H9 (cell line): ENCODE results near the gene RBBP7. TPM values are rescaled to one million over a fixed set of nuclear protein-coding genes. Genes with fewer than 3 reads are reported as not detected.

ENCODE experiments used
- DNase-seq: peaks from one replicate; pipeline ENCODE4 v3.0.0-alpha.2; 2017
- H2AFZ ChIP-seq: one replicate; pipeline ENCODE4 v1.6.1; 2013; ENCODE audit warnings: mild to moderate bottlenecking, low read length, control low read depth, moderate library complexity
- H2AK5ac ChIP-seq: 2 replicates; pipeline ENCODE4 v1.6.1; 2013; ENCODE audit warnings: low read length, control low read depth, mixed read lengths; ENCODE audit not compliant: insufficient read length
- H2BK120ac ChIP-seq: one replicate; pipeline ENCODE4 v1.6.1; 2013; ENCODE audit warnings: low read depth, mild to moderate bottlenecking, low read length, control low read depth, inconsistent platforms; ENCODE audit not compliant: poor library complexity, severe bottlenecking
- H2BK12ac ChIP-seq: 2 replicates; pipeline ENCODE4 v1.6.1; 2013; ENCODE audit warnings: low read length, control low read depth, mixed read lengths, low read depth; ENCODE audit not compliant: insufficient read length
- H2BK15ac ChIP-seq: 2 replicates; pipeline ENCODE4 v1.6.1; 2013; ENCODE audit warnings: low read depth, low read length, control low read depth
- H2BK20ac ChIP-seq: one replicate; pipeline ENCODE4 v1.6.1; 2013; ENCODE audit warnings: low read depth, mild to moderate bottlenecking, low read length, control low read depth, inconsistent platforms; ENCODE audit not compliant: poor library complexity, severe bottlenecking
- H2BK5ac ChIP-seq: 2 replicates; pipeline ENCODE4 v1.6.1; 2013; ENCODE audit warnings: low read length, control low read depth, mixed read lengths; ENCODE audit not compliant: insufficient read length
- H3K14ac ChIP-seq: 2 replicates; pipeline ENCODE4 v1.6.1; 2013; ENCODE audit warnings: low read length, control low read depth; ENCODE audit not compliant: insufficient read depth
- H3K18ac ChIP-seq: 2 replicates; pipeline ENCODE4 v1.6.1; 2013; ENCODE audit warnings: low read depth, mild to moderate bottlenecking, mixed read lengths, low read length, control low read depth; ENCODE audit not compliant: insufficient read length
- H3K23ac ChIP-seq: 2 replicates; pipeline ENCODE4 v1.6.1; 2013; ENCODE audit warnings: low read length, control low read depth, mixed read lengths, low read depth; ENCODE audit not compliant: insufficient read length
- H3K23me2 ChIP-seq: 2 replicates; pipeline ENCODE4 v1.6.1; 2013; ENCODE audit warnings: low read depth, mild to moderate bottlenecking, mixed read lengths, low read length, control low read depth; ENCODE audit not compliant: insufficient read length, poor library complexity, severe bottlenecking
- H3K27ac ChIP-seq: 2 replicates; pipeline ENCODE4 v1.5.1; 2013; ENCODE audit warnings: low read length, control low read depth, mixed read lengths, low read depth; ENCODE audit not compliant: insufficient read length
- H3K27me3 ChIP-seq: 2 replicates; pipeline ENCODE4 v1.6.1; 2013; ENCODE audit warnings: low read length, control low read depth, inconsistent platforms; ENCODE audit not compliant: insufficient read depth
- H3K4ac ChIP-seq: 2 replicates; pipeline ENCODE4 v1.6.1; 2013; ENCODE audit warnings: low read depth, mild to moderate bottlenecking, control low read depth, inconsistent platforms, low read length, moderate library complexity
- H3K4me1 ChIP-seq: 2 replicates; pipeline ENCODE4 v1.6.1; 2013; ENCODE audit warnings: low read length, control low read depth, inconsistent platforms; ENCODE audit not compliant: insufficient read depth
- H3K4me2 ChIP-seq: 2 replicates; pipeline ENCODE4 v1.6.1; 2013; ENCODE audit warnings: low read length, control low read depth, mixed read lengths; ENCODE audit not compliant: insufficient read length, insufficient read depth
- H3K56ac ChIP-seq: 2 replicates; pipeline ENCODE4 v1.6.1; 2013; ENCODE audit warnings: low read depth, mild to moderate bottlenecking, mixed read lengths, low read length, control low read depth; ENCODE audit not compliant: insufficient read length
- H3K79me1 ChIP-seq: 2 replicates; pipeline ENCODE4 v1.6.1; 2013; ENCODE audit warnings: low read depth, mild to moderate bottlenecking, moderate library complexity, low read length, control low read depth, inconsistent platforms; ENCODE audit not compliant: insufficient read depth, poor library complexity, severe bottlenecking
- H3K79me2 ChIP-seq: 2 replicates; pipeline ENCODE4 v1.6.1; 2013; ENCODE audit warnings: low read length, control low read depth, inconsistent platforms; ENCODE audit not compliant: insufficient read depth
- H3K9ac ChIP-seq: 2 replicates; pipeline ENCODE4 v1.6.1; 2013; ENCODE audit warnings: low read length, control low read depth, mixed read lengths; ENCODE audit not compliant: insufficient read length; ENCODE audit errors: extremely low read depth
- H3K9me3 ChIP-seq: one replicate; pipeline ENCODE4 v1.6.1; 2013; ENCODE audit warnings: low read depth, low read length, inconsistent platforms; ENCODE audit not compliant: control insufficient read depth
- H3T11ph ChIP-seq: one replicate; pipeline ENCODE4 v1.6.1; 2013; ENCODE audit warnings: mild to moderate bottlenecking, low read length, control low read depth, inconsistent platforms
- H4K20me1 ChIP-seq: one replicate; pipeline ENCODE4 v1.6.1; 2013; ENCODE audit not compliant: control insufficient read depth, insufficient read length, insufficient read depth
- H4K5ac ChIP-seq: 2 replicates; pipeline ENCODE4 v1.6.1; 2013; ENCODE audit warnings: low read depth, mild to moderate bottlenecking, mixed read lengths, low read length, control low read depth; ENCODE audit not compliant: insufficient read length
- H4K8ac ChIP-seq: replicated peaks from 2 replicates; pipeline ENCODE4 v1.6.1; 2013; ENCODE audit warnings: low read length, control low read depth, mixed read lengths, low read depth; ENCODE audit not compliant: insufficient read length
- H4K91ac ChIP-seq: 2 replicates; pipeline ENCODE4 v1.6.1; 2013; ENCODE audit warnings: low read depth, mild to moderate bottlenecking, moderate library complexity, mixed read lengths, low read length, control low read depth; ENCODE audit not compliant: insufficient read length
- H3K27ac Mint-ChIP-seq, 3 experiments: 2 replicates in 2 of 3; 3 replicates in 1 of 3; pipeline ENCODE4 v1.8.0; 2020 to 2021; ENCODE audit warnings: mixed read lengths in 3 of 3, mild to moderate bottlenecking in 1 of 3, moderate library complexity in 1 of 3
- H3K27me3 Mint-ChIP-seq: 2 replicates; pipeline ENCODE4 v1.8.0; 2021; ENCODE audit warnings: low read depth, mild to moderate bottlenecking, moderate library complexity, mixed read lengths
- H3K36me3 Mint-ChIP-seq, 3 experiments: 2 replicates in 2 of 3; 3 replicates in 1 of 3; pipeline ENCODE4 v1.8.0; 2020 to 2021; ENCODE audit warnings: low read depth in 3 of 3, mixed read lengths in 3 of 3; ENCODE audit not compliant: insufficient read depth in 1 of 3
- H3K4me1 Mint-ChIP-seq, 2 experiments: 2 replicates each; pipeline ENCODE4 v1.8.0; 2020; ENCODE audit warnings: mixed read lengths in 2 of 2
- H3K4me3 Mint-ChIP-seq, 2 experiments: 2 replicates in 1 of 2; 3 replicates in 1 of 2; pipeline ENCODE4 v1.8.0; 2020 to 2021; ENCODE audit warnings: mild to moderate bottlenecking in 2 of 2, mixed read lengths in 2 of 2, moderate library complexity in 1 of 2
- H3K9me3 Mint-ChIP-seq, 2 experiments: 2 replicates in 1 of 2; 3 replicates in 1 of 2; pipeline ENCODE4 v1.8.0; 2020; ENCODE audit warnings: mild to moderate bottlenecking in 2 of 2, mixed read lengths in 2 of 2, moderate library complexity in 1 of 2
- CTCF ChIP-seq: fragments of 200-600 bp; sonication (generic); conservative IDR thresholded peaks from 3 replicates; pipeline ENCODE4 v1.8.0; 2021; ENCODE audit warnings: antibody characterized with exemption, mild to moderate bottlenecking
- WGBS: extraction: QIAGEN DNeasy Blood & Tissue Kit; methylation state at CpG from one replicate; pipeline ENCODE4 v1.1.7; 2013; ENCODE audit warnings: missing lambda C conversion rate, low lambda C conversion rate, mixed read lengths; ENCODE audit not compliant: insufficient read length; ENCODE audit errors: extremely low coverage; 5-methylcytosine and 5-hydroxymethylcytosine counted together
- total RNA-seq: library from RNA; stranded (reverse); gene quantifications from 2 replicates; pipeline ENCODE4 v1.2.1, GENCODE V29; 2021

Gene RBBP7
- total RNA-seq, 1 experiment from 2014 or later, result 249 TPM

GRCh38 chrX:16862829-16863228 is 7.3 kb downstream of the RBBP7 start:
- H3K9ac ChIP-seq, result no peak overlapping the region
- H3K79me2 ChIP-seq, result peaks cover 47% of the 10 kb centered on the region; the same call in 1 of the 2 replicates
- no peak for DNase-seq
- WGBS, result no CpG with 5 or more reads among the region's 2 CpGs
- no peak overlapping the region for H3K23ac ChIP-seq
- TF ChIP-seq CTCF, result no peak
- H2BK120ac ChIP-seq, result no peak overlapping the region
- H3K36me3 Mint-ChIP-seq, result peaks cover 72 to 82% (median 79%) of the 10 kb centered on the region in 3 experiments
- H2BK12ac ChIP-seq, result no peak overlapping the region
- no peak overlapping the region for H3K27ac Mint-ChIP-seq
- no peaks in the 10 kb centered on the region for H4K20me1 ChIP-seq
- H2AK5ac ChIP-seq, result no peak overlapping the region
- H3K23me2 ChIP-seq, result no peaks in the 10 kb centered on the region
- H3K4me2 ChIP-seq, result no peak overlapping the region
- H3K27me3 Mint-ChIP-seq, result no peaks in the 10 kb centered on the region
- no peak overlapping the region for H3K56ac ChIP-seq
- no peak overlapping the region for H2BK5ac ChIP-seq
- H3K9me3 ChIP-seq, result no peaks in the 10 kb centered on the region
- no peak overlapping the region for H3K14ac ChIP-seq
- H3K27me3 ChIP-seq, result no peaks in the 10 kb centered on the region
- no peak overlapping the region for H3K18ac ChIP-seq
- no peak overlapping the region for H2BK20ac ChIP-seq
- H3K27ac ChIP-seq, result no peak overlapping the region
- H3K4ac ChIP-seq, result no peak overlapping the region
- H4K91ac ChIP-seq, result no peak overlapping the region
- no peak overlapping the region for H2AFZ ChIP-seq
- H3K79me1 ChIP-seq, result peaks cover 4% of the 10 kb centered on the region
- no peaks in the 10 kb centered on the region for H3K4me1 ChIP-seq
- H4K8ac ChIP-seq, result no peak overlapping the region
- H3T11ph ChIP-seq, result no peak overlapping the region
- H3K4me3 Mint-ChIP-seq, result no peak overlapping the region
- no peaks in the 10 kb centered on the region; a peak in 2 of 5 replicates for H3K9me3 Mint-ChIP-seq
- H2BK15ac ChIP-seq, result no peak overlapping the region
- H3K4me1 Mint-ChIP-seq, result peaks cover 9 to 12% of the 10 kb centered on the region in 2 experiments
- H4K5ac ChIP-seq, result no peak overlapping the region
